HepG2 (cell line): ENCODE measurements around the gene EMP2. TPM values are rescaled to one million over a fixed set of nuclear protein-coding genes. Genes with fewer than 3 reads are reported as not detected.
A peak's percentile ranks its signal among the peaks of the same experiment; 100 is the strongest.

ENCODE experiments used
- ATF7 ChIP-seq, 2 experiments: fragments of 450-650 bp in 1 of 2; sonication (generic) in 1 of 2; formaldehyde crosslinking in 1 of 2; IDR thresholded peaks; 2 replicates each; pipeline versions ENCODE4 v1.4.0 to v1.6.1; 2016 to 2020; ENCODE audit warnings: antibody characterized with exemption in 1 of 2, mild to moderate bottlenecking in 1 of 2, missing genetic modification reagents in 1 of 2
- BHLHE40 ChIP-seq: IDR thresholded peaks from 2 replicates; pipeline ENCODE4 v1.6.1; 2011; ENCODE audit warnings: low read length, improper control_type of control experiment
- BRCA1 ChIP-seq: sonication (generic); formaldehyde crosslinking; IDR thresholded peaks from 2 replicates; pipeline ENCODE4 v1.4.0; 2020; ENCODE audit warnings: missing genetic modification reagents
- BRD4 ChIP-seq: sonication (generic); formaldehyde crosslinking; IDR thresholded peaks from 2 replicates; pipeline ENCODE4 v1.4.0; 2020; ENCODE audit warnings: missing genetic modification reagents
- FOXJ3 ChIP-seq: sonication (generic); formaldehyde crosslinking; IDR thresholded peaks from 2 replicates; pipeline ENCODE4 v1.4.0; 2020; ENCODE audit warnings: missing genetic modification reagents, mild to moderate bottlenecking, borderline replicate concordance
- HDAC1 ChIP-seq: sonication (generic); formaldehyde crosslinking; IDR thresholded peaks from 2 replicates; pipeline ENCODE4 v1.5.1; 2020; ENCODE audit warnings: mild to moderate bottlenecking, missing genetic modification reagents
- HHEX ChIP-seq: IDR thresholded peaks from 2 replicates; pipeline ENCODE4 v1.6.1; 2016; ENCODE audit warnings: control low read depth
- HOXD1 ChIP-seq: sonication (generic); formaldehyde crosslinking; IDR thresholded peaks from 2 replicates; pipeline ENCODE4 v1.5.0; 2020; ENCODE audit warnings: missing genetic modification reagents
- MLLT10 ChIP-seq: sonication (generic); formaldehyde crosslinking; IDR thresholded peaks from 2 replicates; pipeline ENCODE4 v1.4.0; 2020; ENCODE audit warnings: missing genetic modification reagents
- STAT5B ChIP-seq: sonication (generic); formaldehyde crosslinking; IDR thresholded peaks from 2 replicates; pipeline ENCODE4 v1.4.0; 2020; ENCODE audit warnings: missing genetic modification reagents
- TEAD3 ChIP-seq: optimal IDR thresholded peaks from 2 replicates; pipeline ENCODE3; 2016; ENCODE audit warnings: borderline replicate concordance
- ZBTB26 ChIP-seq: IDR thresholded peaks from 2 replicates; pipeline ENCODE4 v1.6.1; 2016; ENCODE audit warnings: missing compliant biosample characterization, missing genetic modification reagents, borderline replicate concordance
- ZNF235 ChIP-seq: sonication (generic); formaldehyde crosslinking; IDR thresholded peaks from 2 replicates; pipeline ENCODE4 v1.8.1; 2023; ENCODE audit warnings: mild to moderate bottlenecking, missing genetic modification reagents, borderline replicate concordance
- ZNF362 ChIP-seq: sonication (generic); formaldehyde crosslinking; IDR thresholded peaks from 2 replicates; pipeline ENCODE4 v1.4.0; 2020; ENCODE audit warnings: missing genetic modification reagents, mild to moderate bottlenecking, borderline replicate concordance
- ZNF513 ChIP-seq: sonication (generic); formaldehyde crosslinking; conservative IDR thresholded peaks from 2 replicates; pipeline ENCODE4 v1.5.0; 2020; ENCODE audit warnings: missing genetic modification reagents
- ZNF557 ChIP-seq: sonication (generic); formaldehyde crosslinking; IDR thresholded peaks from 2 replicates; pipeline ENCODE4 v1.4.0; 2020; ENCODE audit warnings: missing genetic modification reagents
- ZNF569 ChIP-seq: sonication (generic); formaldehyde crosslinking; IDR thresholded peaks from 2 replicates; pipeline ENCODE4 v1.5.0; 2020; ENCODE audit warnings: mild to moderate bottlenecking, missing genetic modification reagents, moderate library complexity, borderline replicate concordance
- ZNF607 ChIP-seq: sonication (generic); formaldehyde crosslinking; IDR thresholded peaks from 2 replicates; pipeline ENCODE4 v1.5.1; 2020; ENCODE audit warnings: missing genetic modification reagents, mild to moderate bottlenecking, borderline replicate concordance
- polyA plus RNA-seq, 8 experiments: library from polyadenylated mRNA; depleted of rRNA in 3 of 8; stranded (reverse) in 7 of 8; unstranded in 1 of 8; fragments of >200 nt; fragmentation: Illumina TruSeq in 4 of 8; extraction: Trizol in 4 of 8; gene quantifications; 2 replicates each; pipeline versions ENCODE4 v1.2.1 to v1.2.3, GENCODE V29; 2011 to 2016; ENCODE audit warnings: low read depth in 4 of 8, missing spikeins in 1 of 8, mixed read lengths in 1 of 8; ENCODE audit not compliant: insufficient read depth in 1 of 8
- total RNA-seq, 5 experiments: library from RNA; depleted of rRNA; stranded (reverse); fragments of >200 nt; fragmentation: Illumina TruSeq; extraction: Trizol; gene quantifications; 2 replicates each; pipeline ENCODE4 v1.2.3, GENCODE V29; 2016; ENCODE audit warnings: low read depth in 1 of 5
- TF ChIP-seq, protein P1 (sequence below): sonication (generic); formaldehyde crosslinking; IDR thresholded peaks from 2 replicates; pipeline ENCODE4 v1.4.0; 2020; ENCODE audit warnings: missing genetic modification reagents
- TF ChIP-seq, protein P2 (sequence below): sonication (generic); formaldehyde crosslinking; IDR thresholded peaks from 2 replicates; pipeline ENCODE4 v1.5.0; 2020; ENCODE audit warnings: mild to moderate bottlenecking, missing genetic modification reagents, borderline replicate concordance

The EMP2 gene
- total and polyA plus RNA-seq, 2 of the 13 experiments (the other 11 are each of a cell fraction or from before 2014, with no cell fraction given): 24.6 to 91.2 TPM

DNA sequence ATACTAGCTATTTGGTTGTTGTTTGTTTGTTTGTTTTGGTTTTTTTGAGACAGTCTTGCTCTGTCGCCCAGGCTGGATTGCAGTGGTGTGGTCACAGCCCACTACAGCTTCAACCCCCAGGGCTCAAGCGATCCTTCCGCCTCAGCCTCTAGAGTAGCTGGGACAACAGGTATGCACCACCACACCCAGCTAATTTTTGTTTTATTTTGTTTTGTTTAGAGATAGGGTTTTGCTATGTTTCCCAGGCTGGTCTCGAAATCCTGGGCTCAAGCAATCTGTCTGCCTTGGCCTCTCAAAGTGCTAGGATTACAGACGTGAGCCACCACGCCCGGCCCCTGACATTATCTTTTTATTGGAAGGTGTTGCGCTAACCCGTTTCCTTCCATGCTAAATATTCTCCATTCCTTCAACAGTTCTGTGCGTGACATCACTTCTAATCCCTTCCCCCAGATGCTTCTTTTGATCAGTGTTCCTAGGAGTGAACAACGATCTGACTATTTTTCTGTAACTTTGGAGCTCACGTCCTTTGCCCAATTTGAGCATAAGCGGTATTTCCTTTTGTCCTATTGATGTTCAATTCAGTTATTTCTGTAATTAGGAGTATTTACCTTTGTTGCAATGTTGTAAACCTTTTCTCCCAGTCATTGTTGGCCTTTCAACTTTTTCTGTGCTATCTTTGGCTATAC, 30.2 kb upstream of the EMP2 start (continued):
- peak; percentile 37; the same call in 1 of the 2 replicates for TF ChIP-seq ZNF569 (CRISPR knock-in tag)
- TF ChIP-seq ZNF607 (CRISPR knock-in tag): no peak; the same call in none of the 2 replicates
- no peak for TF ChIP-seq ZNF513 (CRISPR knock-in tag)
- TF ChIP-seq STAT5B (CRISPR knock-in tag): no peak
- no peak for TF ChIP-seq BHLHE40
- TF ChIP-seq BRCA1 (CRISPR knock-in tag): peak; percentile 74; the same call in 1 of the 2 replicates
- TF ChIP-seq ATF7 (IDR thresholded peaks at IDR 0.05): peak; percentile 67; the same call in 1 of the 2 replicates
- TF ChIP-seq ATF7 (CRISPR knock-in tag; IDR thresholded peaks at IDR 0.05): peak; percentile 70; the same call in 1 of the 2 replicates
- TF ChIP-seq HHEX (CRISPR knock-in tag): peak; percentile 64; the same call in 1 of the 2 replicates
- TF ChIP-seq ZNF235: no peak
- TF ChIP-seq FOXJ3 (CRISPR knock-in tag): peak; percentile 90; the same call in 1 of the 2 replicates
- TF ChIP-seq TEAD3: peak; percentile 86
- peak; percentile 83; the same call in 1 of the 2 replicates for TF ChIP-seq ZNF362 (CRISPR knock-in tag)
- TF ChIP-seq, protein P1, sequence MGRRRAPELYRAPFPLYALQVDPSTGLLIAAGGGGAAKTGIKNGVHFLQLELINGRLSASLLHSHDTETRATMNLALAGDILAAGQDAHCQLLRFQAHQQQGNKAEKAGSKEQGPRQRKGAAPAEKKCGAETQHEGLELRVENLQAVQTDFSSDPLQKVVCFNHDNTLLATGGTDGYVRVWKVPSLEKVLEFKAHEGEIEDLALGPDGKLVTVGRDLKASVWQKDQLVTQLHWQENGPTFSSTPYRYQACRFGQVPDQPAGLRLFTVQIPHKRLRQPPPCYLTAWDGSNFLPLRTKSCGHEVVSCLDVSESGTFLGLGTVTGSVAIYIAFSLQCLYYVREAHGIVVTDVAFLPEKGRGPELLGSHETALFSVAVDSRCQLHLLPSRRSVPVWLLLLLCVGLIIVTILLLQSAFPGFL (CRISPR knock-in tag): no peak
- TF ChIP-seq BRD4 (CRISPR knock-in tag): no peak
- TF ChIP-seq HOXD1 (CRISPR knock-in tag): 0 out of 2 replicates have a peak, but pooled peaks have one; percentile 41
- 0 out of 2 replicates have a peak, but pooled peaks have one; percentile 73 for TF ChIP-seq ZNF557 (CRISPR knock-in tag)
- peak; percentile 35; the same call in 1 of the 2 replicates for TF ChIP-seq ZBTB26 (CRISPR knock-in tag)
- TF ChIP-seq, protein P2, sequence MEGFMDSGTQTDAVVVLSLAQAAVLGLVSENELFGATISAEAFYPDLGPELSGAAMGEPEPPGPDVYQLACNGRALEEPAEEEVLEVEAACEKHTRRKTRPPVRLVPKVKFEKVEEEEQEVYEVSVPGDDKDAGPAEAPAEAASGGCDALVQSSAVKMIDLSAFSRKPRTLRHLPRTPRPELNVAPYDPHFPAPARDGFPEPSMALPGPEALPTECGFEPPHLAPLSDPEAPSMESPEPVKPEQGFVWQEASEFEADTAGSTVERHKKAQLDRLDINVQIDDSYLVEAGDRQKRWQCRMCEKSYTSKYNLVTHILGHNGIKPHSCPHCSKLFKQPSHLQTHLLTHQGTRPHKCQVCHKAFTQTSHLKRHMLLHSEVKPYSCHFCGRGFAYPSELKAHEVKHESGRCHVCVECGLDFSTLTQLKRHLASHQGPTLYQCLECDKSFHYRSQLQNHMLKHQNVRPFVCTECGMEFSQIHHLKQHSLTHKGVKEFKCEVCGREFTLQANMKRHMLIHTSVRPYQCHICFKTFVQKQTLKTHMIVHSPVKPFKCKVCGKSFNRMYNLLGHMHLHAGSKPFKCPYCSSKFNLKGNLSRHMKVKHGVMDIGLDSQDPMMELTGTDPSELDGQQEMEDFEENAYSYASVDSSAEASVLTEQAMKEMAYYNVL (CRISPR knock-in tag): peak; percentile 87; the same call in 1 of the 2 replicates
- TF ChIP-seq HDAC1: peak; percentile 68
- no peak for TF ChIP-seq MLLT10
